ENCODE measurements around the gene MTERF4.
"Not testable (repeated sequence)": the region's sequence is repeated elsewhere in the genome, so short reads cannot be mapped to it uniquely, and the experiment has no call there.

MTERF4 gene

DNA sequence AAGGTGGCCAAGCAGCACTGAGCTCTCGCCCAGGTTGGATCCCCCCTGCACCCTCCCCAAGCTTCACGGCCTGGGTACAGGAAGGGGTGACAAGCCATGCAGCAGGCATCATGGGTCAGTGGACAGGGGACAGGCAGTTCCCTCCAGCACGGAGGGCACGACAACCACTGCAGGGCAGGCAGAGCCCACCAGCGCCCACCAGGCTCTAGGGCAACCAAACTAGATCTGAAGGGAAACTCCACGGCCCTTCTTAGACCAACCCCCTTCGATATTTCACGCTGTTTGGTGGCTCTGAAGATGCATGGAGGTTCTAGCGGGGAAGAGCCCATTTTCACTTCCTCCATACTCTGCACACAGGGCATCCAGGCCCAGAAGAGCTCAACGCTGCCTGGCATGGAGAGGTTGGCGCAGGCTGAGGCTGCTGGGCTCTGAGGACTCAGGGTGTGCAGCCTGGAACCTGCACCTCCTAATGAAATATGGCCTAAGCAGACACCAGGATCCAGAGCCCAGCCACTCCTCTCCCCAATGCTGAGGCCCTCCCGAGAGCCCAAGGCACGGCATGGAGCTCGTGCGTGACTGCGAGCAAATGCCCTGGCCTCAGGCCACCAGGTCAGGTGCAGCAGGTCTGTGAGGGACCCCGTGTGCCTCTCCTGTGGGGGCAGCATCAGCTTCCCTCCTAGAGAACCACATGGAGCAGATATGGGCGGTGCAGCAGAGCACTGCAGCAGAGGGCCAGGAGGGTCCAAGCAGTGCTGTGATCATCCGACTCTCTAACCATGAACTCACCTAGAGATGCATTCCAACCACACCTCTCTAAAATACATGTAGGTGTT, 8.7 kb upstream of the MTERF4 start:
- DNase-seq: no peak

- no peak for DNase-seq
These were observed 8.1 kb upstream of the MTERF4 start for GRCh38 chr2:241110089-241110606.

DNA sequence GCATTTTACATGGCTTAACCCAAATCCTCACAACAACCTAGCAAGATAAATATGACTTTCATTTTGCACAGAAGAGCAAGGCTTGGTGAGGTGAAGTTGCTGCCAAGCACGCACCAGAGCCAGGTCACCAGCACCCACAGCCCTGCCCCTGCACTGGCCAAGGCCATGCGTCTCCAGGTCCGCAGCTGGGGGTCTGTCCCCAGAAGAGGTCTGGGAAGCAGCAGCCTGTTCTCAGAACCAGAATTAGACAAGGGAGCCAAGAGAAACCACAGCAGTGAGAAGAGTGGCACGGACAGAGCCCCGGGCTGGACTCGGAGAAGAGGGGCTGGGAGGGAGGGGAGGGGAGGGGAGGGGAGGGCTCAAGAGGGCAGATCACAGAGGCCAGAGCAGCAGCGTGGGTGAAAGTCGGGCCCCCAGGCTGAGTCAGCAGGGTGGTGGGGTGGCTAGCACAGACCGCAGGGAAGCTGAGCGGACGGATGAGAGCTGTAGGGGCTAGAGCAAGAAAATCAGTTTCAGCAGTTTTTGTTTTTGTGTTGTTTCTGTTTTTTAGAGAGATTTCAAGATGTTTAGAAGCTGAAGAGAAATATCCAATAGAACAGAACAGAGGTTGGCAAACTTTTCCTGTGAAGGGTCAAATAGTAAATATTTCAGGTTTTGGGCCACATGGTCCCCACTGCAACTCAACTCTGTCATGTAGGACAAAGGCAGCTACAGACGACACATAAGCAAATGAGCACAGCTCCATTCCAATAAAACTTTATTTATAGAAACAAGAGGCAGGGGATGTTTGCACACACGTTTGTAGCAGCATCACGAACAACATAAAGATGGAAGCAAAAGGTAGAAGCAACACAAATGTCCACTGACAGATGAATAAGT, 7.4 kb upstream of the MTERF4 start:
- no peak for DNase-seq

GRCh38 chr2:241108271-241109209, 6.5 kb upstream of the MTERF4 start:
- no peak for DNase-seq

GRCh38 chr2:241107031-241107783, 5.1 kb upstream of the MTERF4 start:
- no peak for DNase-seq

- DNase-seq: no peak
These were observed 3.6 kb upstream of the MTERF4 start for GRCh38 chr2:241105641-241106040.

DNA sequence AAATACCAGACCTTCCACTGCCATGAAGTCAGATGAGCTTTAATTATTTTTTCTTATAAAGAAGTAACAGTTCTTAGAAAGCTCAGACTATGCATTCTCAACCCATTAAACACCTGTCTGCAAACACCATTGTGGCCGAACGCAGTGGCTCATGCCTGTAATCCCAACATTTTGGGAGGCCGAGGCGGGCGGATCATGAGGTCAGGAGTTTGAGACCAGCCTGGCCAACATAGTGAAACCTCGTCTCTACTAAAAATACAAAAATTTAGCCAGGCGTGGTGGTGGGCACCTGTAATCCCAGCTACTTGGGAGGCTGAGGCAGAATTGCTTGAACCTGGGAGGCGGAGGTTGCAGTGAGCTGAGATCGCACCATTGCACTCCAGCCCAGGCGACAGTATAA, 2.5 kb upstream of the MTERF4 start:
- not testable (repeated sequence) for DNase-seq

DNA sequence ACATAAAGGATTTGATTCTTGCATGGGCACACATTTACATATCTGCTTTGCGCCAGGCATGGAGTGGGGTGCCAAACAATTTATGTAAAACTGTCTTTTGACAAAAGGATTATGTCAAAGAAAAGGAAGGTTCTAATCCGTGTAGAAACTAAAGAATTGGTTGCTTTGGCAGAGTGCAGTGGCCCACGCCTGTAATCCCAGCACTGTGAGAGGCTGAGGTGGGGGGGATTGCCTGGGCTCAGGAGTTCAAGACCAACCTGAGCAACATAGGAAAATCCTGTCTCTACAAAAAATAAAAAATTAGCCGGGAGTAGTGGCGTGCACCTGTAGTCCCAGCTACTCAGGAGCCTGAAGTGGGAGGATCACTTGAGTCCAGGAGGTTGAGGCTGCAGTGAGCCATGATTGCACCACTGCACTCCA, 1.1 kb upstream of the MTERF4 start:
- DNase-seq: no peak

DNA sequence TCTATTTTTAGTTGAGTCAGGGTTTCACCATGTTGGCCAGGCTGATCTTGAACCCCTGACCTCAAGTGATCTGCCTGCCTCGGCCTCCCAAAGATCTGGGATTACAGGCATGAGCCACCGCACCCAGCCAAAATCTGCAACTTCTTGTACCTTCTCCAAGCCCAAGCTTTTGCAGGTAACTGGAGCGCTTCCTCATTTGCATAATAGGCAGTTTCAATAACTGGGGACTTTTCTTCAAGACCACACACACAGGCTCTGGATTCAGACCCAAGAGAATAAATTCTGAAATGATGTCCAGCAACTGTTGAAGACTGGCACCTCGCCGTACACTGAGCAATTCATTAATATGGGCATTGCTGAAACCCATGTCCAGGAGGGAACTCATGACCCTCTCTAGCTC, 2.8 kb downstream of the MTERF4 start:
- no peak for DNase-seq

GRCh38 chr2:241096979-241097378, 5.1 kb downstream of the MTERF4 start:
- no peak for DNase-seq

DNA sequence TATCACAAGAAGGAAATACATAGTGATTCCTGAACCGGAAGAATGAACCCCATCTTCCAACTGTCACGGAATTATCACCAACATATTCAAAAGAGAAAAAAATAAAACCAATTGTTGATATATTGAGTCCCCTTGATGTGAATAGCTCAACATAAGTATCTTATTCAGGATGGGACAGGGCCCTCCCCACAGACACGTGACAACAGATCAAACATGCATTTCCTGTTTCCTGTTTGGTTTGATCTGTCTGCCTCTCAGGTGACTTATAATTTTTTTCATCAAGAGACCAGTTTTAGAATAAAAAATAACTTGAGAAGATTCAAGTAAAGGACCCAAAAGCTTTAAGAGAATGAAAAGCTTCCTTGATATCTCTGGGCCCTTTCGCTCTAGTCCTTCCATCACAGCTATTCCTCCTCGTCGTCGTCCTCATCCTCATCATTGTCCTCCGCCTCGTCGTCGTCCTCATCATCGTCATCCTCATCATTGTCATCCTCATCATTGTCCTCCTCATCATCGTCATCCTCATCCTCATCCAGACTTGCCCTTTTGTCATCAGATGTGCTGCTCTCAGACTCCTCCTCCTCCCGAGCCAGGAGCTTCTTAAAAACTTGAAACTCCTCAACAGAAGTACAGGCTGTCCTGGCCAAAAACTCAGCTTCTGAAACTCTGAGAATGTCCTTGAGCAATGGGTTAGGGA, 6.3 kb downstream of the MTERF4 start:
- DNase-seq: no peak

- DNase-seq: no peak
These were observed 7.1 kb downstream of the MTERF4 start for GRCh38 chr2:241094924-241095420.

- no peak for DNase-seq
These were observed 7.9 kb downstream of the MTERF4 start for GRCh38 chr2:241094172-241094571.

DNA sequence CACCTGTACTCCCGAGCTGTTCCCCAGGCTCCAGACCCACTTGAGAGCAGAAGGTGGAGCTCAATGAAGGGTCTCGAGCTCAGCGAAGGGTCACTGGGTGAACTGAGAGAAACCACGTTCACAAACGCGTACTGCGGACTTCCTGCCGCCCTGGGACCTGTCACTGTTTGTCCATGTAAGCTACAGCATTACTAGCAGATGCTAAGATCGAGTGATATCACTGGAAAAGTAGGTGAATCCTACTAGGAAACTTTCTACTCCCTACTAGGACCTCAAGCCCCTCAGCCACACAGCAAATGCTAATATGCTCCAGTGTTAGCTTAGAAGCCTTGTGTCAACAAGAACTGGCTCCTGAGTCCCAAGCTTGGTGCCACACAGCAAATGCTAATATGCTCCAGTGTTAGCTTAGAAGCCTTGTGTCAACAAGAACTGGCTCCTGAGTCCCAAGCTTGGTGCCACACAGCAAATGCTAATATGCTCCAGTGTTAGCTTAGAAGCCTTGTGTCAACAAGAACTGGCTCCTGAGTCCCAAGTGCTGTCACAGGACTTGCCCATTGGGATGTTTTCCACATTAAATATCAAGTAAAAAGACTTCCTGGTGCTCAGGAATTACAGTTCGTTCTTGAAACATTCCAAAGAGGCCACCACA, 8.8 kb downstream of the MTERF4 start:
- peak; percentile 68 for DNase-seq

DNA sequence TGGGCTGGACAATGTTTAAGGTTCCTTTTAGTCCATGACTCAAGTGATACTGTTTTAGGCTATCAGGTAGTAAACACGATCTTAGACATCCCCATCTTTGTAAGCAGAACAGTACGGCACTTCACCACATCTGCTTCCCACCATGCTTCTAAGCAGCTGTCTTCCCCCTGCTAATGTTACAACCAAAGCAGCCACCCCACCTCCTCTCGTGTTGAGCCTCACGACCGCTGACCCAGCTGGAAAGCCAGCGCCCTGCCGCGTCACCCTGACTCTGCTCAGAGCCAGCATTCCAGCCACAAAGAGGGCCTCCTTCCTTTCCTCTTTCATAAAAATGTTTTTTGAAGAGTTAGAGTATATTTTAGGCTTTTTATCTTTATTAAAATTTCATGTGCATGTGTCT, 9.4 kb downstream of the MTERF4 start:
- DNase-seq: no peak

GRCh38 chr2:241091734-241092445, 10.2 kb downstream of the MTERF4 start:
- DNase-seq: no peak

- no peak for DNase-seq
These were observed 10.9 kb downstream of the MTERF4 start for GRCh38 chr2:241091201-241091600.

DNA sequence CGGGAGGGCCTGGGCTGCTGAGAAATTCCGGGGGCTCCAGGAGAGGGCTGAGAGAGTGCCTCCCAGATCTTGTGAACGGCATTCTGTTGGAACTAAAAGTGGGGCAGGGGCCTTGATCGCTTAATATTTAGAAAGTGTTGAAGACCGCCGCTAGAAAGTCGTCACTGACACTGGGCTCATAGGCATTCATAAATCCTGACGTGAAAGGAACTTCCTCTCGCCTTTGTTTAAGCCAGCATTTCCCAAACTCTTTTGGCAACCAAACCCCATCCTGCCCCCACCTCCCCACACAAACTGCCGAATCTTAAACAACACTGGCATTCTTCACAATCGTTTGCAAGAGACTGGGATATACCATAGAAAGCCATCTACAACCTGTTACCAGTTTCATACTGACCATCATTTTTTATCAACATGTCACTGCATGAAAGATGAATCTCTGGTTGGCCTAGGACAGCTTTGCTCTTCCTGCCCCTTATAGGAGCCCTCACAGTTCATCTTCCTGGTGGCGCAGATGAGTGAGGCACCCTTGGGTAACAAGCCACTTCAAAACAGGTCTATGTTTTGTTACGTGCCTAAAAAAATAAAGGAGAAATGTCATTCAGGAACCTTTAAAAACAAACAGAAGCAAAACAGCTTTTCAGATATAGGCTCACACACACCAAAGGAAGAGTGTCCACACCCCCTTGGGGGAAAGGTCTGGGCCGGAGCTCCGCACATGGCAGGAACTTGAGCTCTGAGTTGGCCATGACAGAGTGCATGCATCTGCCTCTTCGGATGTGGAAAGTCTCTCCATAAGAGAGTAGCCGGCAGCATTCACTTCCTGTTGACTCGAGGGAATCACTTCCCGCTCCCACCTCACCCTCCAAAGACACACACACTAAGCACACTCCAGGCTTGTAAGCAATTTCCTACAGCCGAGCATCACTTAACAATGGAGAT, 13.0 kb downstream of the MTERF4 start:
- DNase-seq: no peak

GRCh38 chr2:241088376-241088775, 13.7 kb downstream of the MTERF4 start:
- DNase-seq: no peak
